C4-2B (cell line): ENCODE results near the gene ZFAND3.

Experiments used
- H3K27ac ChIP-seq: fragments of 450-650 bp; 2 replicates; pipeline ENCODE4 v1.5.1; 2017
- ZFX ChIP-seq: fragments of 450-650 bp; IDR thresholded peaks from 2 replicates; pipeline ENCODE4 v1.6.1; 2017
- TF ChIP-seq, protein P1 (sequence below): fragments of 450-650 bp; conservative IDR thresholded peaks from 2 replicates; pipeline ENCODE4 v1.5.1; 2017; ENCODE audit warnings: mild to moderate bottlenecking

ZFAND3 gene

DNA sequence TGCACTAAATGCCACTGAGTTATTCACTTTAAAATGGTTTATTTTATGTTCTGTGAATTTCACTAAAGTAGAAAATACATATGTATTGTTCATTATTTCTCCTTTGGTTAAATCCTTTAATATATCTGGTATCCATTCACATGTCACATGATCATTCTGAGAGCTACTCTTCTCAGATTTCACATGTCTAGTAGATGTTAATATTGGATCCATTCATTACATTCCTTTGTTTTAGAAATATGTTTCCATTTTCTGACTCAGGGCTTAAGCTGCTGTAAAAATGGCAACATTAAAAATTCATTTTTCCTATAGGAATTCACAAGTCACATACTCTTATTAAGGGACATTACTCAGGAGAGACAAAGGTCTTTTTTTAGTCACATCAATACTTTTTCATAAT lies 205.4 kb downstream of the ZFAND3 start:
- TF ChIP-seq, protein P1, sequence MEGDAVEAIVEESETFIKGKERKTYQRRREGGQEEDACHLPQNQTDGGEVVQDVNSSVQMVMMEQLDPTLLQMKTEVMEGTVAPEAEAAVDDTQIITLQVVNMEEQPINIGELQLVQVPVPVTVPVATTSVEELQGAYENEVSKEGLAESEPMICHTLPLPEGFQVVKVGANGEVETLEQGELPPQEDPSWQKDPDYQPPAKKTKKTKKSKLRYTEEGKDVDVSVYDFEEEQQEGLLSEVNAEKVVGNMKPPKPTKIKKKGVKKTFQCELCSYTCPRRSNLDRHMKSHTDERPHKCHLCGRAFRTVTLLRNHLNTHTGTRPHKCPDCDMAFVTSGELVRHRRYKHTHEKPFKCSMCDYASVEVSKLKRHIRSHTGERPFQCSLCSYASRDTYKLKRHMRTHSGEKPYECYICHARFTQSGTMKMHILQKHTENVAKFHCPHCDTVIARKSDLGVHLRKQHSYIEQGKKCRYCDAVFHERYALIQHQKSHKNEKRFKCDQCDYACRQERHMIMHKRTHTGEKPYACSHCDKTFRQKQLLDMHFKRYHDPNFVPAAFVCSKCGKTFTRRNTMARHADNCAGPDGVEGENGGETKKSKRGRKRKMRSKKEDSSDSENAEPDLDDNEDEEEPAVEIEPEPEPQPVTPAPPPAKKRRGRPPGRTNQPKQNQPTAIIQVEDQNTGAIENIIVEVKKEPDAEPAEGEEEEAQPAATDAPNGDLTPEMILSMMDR: no peak
- no peak for TF ChIP-seq ZFX
- no peak overlapping the region for H3K27ac ChIP-seq

- TF ChIP-seq, protein P1: no peak
- no peak for TF ChIP-seq ZFX
Measured at GRCh38 chr6:38025451-38025850, 205.9 kb downstream of the ZFAND3 start.

DNA sequence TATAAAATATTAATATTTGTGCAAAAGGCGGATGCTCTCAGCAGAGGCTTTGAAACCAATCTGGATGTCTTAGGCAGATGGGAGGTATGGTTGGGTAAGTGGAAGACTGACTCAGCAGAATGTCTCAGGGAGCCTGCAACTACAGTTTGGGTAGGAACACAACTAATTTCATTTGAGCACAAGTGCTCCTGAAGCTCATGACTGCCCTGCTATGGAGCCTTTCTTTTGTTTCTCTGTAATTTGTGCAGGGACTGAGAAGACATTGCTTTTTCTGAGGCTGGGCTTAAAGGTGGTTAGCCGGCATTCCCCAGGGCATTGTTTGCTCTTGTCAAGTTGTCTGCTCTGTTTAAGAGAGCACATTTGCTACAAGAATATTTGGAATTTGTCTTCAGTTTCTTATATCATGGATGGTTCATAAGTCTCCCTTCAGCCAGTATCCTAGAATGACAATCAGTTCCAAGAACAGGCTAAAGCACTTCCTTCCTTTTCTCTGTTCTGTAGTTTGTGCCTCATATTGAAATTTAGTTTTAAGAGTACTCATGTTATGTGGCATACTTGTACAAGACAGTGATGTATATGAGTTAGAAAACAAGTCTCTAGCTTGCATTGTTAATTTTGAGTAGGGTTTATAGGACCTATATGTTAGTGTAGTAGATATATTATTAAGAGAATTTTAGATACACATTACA lies 208.3 kb downstream of the ZFAND3 start:
- TF ChIP-seq, protein P1: no peak
- TF ChIP-seq ZFX: no peak
- H3K27ac ChIP-seq: no peak overlapping the region

More at GRCh38 chr6:38025451-38025850, 205.9 kb downstream of the ZFAND3 start:
- no peak overlapping the region for H3K27ac ChIP-seq

DNA sequence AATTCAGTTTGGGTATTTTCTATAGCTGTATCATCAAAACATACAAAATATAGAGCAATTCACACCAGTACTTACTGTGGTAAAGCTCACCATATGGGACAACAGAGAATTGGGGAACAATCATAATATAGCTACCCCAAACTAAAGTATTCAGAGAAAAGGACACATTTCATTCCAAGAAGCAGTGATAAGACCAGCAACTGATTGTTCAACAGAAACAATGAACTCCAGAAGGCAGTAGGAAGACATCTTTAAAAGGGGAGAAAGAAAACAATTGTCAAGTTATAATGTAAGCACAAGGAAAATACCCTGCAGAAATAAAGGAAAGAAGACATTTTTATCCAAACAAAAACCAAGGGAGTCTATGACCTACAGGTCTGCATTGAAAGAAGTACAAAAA lies 210.9 kb downstream of the ZFAND3 start:
- no peak overlapping the region for H3K27ac ChIP-seq

DNA sequence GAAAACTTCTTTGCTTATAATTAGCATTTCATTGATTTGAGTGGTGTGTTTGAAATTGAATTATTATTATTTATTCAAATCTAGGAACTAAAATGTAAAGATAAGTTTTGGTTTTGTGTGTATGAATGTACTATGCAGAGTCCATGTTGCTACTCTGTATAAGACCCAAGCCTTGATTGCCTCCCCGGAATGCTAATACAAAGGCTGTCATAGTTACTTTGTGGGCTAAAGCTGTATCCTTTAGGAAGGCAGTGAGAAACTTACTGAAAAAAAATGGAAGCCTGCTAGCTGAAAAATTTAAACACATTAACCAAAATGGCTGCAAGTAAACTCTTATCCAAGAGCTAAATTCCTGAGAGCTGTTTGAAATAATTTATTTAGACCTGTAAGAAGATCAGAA lies 213.3 kb downstream of the ZFAND3 start:
- no peak overlapping the region for H3K27ac ChIP-seq
- TF ChIP-seq, protein P1: no peak
- no peak for TF ChIP-seq ZFX

More for the DNA sequence above, 210.9 kb downstream of the ZFAND3 start:
- TF ChIP-seq, protein P1: no peak
- TF ChIP-seq ZFX: no peak

DNA sequence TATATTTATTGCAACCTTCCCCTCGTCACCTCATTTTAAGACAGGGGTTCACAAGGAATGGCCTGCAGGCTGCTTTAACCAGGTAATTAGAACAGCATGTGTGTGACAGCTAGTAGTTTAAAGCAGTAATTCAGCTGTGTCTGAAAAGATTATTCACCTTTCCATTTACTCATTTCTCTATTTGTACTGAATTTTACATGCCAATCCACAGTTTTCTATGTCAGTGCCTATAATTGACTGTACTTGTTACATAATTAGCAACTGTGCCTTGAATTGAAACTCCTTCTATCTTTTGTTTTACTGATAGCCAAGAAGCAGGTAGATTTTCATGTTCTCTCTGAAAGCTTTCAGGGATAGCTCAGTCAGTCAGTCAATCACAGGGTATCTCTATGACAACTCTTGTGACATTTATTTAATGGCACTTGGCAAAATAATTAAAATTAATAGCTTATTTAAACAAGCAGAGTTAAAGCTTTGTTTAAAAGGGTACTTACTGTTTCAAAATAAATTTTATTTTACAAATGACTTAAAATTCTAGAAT lies 214.0 kb downstream of the ZFAND3 start:
- no peak overlapping the region for H3K27ac ChIP-seq
- TF ChIP-seq ZFX: no peak

- H3K27ac ChIP-seq: no peak overlapping the region
- TF ChIP-seq ZFX: no peak
- TF ChIP-seq, protein P1: peak; percentile 86
Measured at GRCh38 chr6:38034274-38034914, 214.9 kb downstream of the ZFAND3 start.
